Uterus (tissue), 4 donors: ENCODE measurements around the gene CERS4. TPM values are rescaled to one million over a fixed set of nuclear protein-coding genes. Genes with fewer than 3 reads are reported as not detected.

Source experiments
- DNase-seq, 2 donors: peaks; one replicate each; pipeline ENCODE4 v3.0.0-alpha.2; 2019 to 2020
- H3K27ac ChIP-seq, 2 donors: fragments of 200-600 bp; sonication (generic); 1 replicate in 1 of 2; 2 replicates in 1 of 2; pipeline ENCODE4 v1.5.1; 2016 to 2018
- H3K27me3 ChIP-seq, 2 donors: fragments of 200-600 bp; sonication (generic); one replicate each; pipeline ENCODE4 v1.5.1; 2018 to 2019; ENCODE audit warnings: control low read depth in 1 of 2
- H3K36me3 ChIP-seq, 2 donors: fragments of 200-600 bp; sonication (generic); one replicate each; pipeline ENCODE4 v1.5.1; 2019; ENCODE audit warnings: control low read depth in 1 of 2
- H3K4me1 ChIP-seq, 2 donors: fragments of 200-600 bp; sonication (generic); one replicate each; pipeline ENCODE4 v1.5.1; 2018 to 2019; ENCODE audit warnings: control low read depth in 1 of 2
- H3K4me3 ChIP-seq, 2 donors: fragments of 200-600 bp; sonication (generic); 1 replicate in 1 of 2; 2 replicates in 1 of 2; pipeline ENCODE4 v1.5.1; 2018 to 2019; ENCODE audit warnings: mild to moderate bottlenecking in 1 of 2
- H3K9me3 ChIP-seq, 2 donors: fragments of 200-600 bp; sonication (generic); one replicate each; pipeline ENCODE4 v1.5.1; 2019; ENCODE audit warnings: control low read depth in 1 of 2
- CTCF ChIP-seq, 4 experiments: fragments of 200-600 bp in 2 of 4; fragments of 450-650 bp in 2 of 4; sonication (generic) in 2 of 4; IDR thresholded peaks; one replicate each; pipeline ENCODE4 v1.5.1; 2016 to 2019; ENCODE audit warnings: antibody characterized with exemption in 4 of 4, mild to moderate bottlenecking in 2 of 4, moderate library complexity in 1 of 4
- POLR2A ChIP-seq, 2 donors: fragments of 450-650 bp; IDR thresholded peaks; one replicate each; pipeline ENCODE4 v1.6.1; 2016; ENCODE audit warnings: antibody characterized with exemption in 2 of 2, mild to moderate bottlenecking in 1 of 2, moderate library complexity in 1 of 2
- intact Hi-C: fragments of 100-400 bp; cut with DNase I; formaldehyde crosslinking; loops from one replicate; pipeline ENCODE4 v1.15.1; 2023; ENCODE audit warnings: low total_unique reads
- total RNA-seq, 4 donors: library from RNA; depleted of rRNA in 3 of 4; stranded (reverse); fragments of >200 nt in 3 of 4; gene quantifications; one replicate each; pipeline versions ENCODE4 v1.1.0 to v1.2.4, GENCODE V29; 2014 to 2023
- donor health status: DM: yes; HTN: yes; CAD: no.

The CERS4 gene
- total RNA-seq, 4 donors from 2014 or later, result 37.1 to 60.8 (median 38.7) TPM

DNA sequence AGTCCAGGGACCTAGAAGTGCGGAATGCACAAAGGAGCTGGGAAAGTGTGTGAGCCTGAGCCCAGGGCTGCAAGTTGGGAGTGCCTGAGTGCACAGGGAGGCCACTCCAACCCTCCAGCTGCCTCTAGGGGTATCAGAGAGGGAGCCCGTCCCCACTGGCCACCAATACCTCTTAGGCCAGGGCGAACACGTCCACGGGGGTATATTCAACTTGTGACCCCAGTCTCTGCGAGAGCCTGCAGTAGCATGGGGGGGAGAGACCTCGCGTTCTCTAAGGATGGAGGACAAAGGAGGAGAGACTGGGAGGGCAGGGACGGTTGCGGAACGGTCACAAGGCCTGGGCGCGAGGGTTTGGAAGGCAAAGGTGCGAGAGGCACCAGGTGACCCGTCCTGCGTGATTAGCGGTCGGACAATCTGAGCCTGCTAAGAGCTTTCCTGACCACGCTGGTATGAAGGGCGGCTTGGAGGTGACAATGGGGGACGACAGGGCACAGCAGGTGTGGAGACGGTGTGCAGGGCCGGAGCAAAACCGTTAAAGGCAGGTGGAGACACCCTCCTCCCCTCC lies 98.3 kb downstream of the CERS4 start:
- intact Hi-C loops, result no loop called here
- Histone ChIP-seq H3K9me3 (no peaks in the 10 kb centered on the region), H3K4me3 (peak overlapping the region; percentile 50 to 59), H3K36me3 (no peaks in the 10 kb centered on the region), H3K27me3 (no peaks in the 10 kb centered on the region), H3K4me1 (peaks cover 3 to 7% of the 10 kb centered on the region in 2 donors), H3K27ac (peak overlapping the region; percentile 58 to 80)
- no peak for DNase-seq
- TF ChIP-seq CTCF (IDR thresholded peaks at IDR 0.05) (no peak), POLR2A (IDR thresholded peaks at IDR 0.05) (no peak)

DNA sequence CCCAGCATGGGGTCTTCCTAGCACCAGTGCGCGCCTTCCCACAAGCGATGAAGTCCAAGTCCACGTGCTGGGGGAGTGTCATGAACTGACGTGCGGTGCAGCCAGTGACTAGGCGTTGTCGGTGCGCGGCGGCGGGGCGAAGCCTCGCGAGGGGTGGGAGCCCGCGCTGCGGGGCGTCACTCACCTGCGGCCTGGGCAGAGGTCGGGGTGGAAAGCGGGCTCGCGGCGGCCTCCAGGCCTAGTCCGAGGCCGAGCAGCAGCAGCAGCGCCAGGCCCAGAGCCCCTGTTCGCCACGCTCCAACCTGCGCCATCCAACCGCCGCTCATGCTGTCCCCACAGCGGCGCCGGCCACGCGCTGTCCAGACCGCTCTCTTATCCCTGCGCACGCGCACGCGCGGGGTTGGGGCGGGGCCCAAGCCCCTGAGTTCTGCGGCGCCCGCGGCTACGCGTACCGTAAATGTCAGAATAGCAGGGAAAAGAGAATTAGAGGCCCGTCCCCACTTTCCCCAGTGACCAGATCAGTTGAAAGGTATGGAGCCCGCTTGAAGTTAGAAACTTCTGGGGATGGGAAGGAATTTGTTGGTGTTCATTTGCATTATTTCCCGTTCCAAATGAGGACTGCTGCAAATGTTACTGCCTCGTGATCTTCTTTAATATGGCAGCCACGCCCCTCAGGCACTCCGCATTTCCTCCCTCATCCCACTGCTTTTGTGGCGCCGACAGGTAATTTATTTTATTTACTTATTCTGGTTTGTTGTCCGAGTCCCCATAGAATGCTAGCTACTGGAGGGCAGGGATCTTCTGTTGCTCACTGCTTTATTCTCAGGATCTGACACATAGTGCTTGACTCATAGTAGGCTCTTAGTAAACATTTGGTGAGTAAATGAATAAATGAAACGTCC lies 99.0 kb downstream of the CERS4 start, which contains the start of gene CD320:
CD320 (minus strand) TSS at position 394 of the 902 bp plus-strand sequence; CDS start at position 326, 68 bp downstream.
- Histone ChIP-seq H3K9me3 (no peaks in the 10 kb centered on the region), H3K27me3 (no peaks in the 10 kb centered on the region), H3K4me1 (peaks cover 3 to 7% of the 10 kb centered on the region in 2 donors), H3K4me3 (peak within 1 kb of the TSS; percentile 50 to 59), H3K36me3 (no peaks in the 10 kb centered on the region), H3K27ac (peak within 1 kb of the TSS; percentile 58 to 80)
- intact Hi-C loops, result no loop called here
- peak; percentile 86 to 90 for DNase-seq
- TF ChIP-seq CTCF (IDR thresholded peaks at IDR 0.05) (peak in 1 of 4 experiments; percentile 41), POLR2A (IDR thresholded peaks at IDR 0.05) (peak; percentile 51 to 53)

DNA sequence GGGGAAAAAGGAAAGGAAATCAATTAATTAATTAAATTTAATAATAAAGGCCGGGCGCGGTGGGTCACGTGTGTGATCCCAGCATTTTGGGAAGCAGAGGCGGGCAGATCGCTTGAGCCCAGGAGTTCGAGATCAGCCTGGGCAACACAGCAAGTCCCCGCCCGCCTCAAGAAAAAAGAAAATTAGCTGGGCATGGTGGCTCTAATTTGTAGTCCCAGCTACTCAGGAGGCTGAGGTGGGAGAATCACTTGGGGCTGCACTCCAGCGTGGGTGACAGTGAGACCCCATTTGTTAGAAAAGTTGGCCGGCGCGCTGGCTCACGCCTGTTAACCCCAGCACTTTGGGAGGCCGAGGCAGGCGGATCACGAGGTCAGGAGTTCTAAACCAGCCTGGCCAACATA lies 99.7 kb downstream of the CERS4 start:
- Histone ChIP-seq H3K4me1 (peaks cover 3 to 7% of the 10 kb centered on the region in 2 donors), H3K27me3 (no peaks in the 10 kb centered on the region)

DNA sequence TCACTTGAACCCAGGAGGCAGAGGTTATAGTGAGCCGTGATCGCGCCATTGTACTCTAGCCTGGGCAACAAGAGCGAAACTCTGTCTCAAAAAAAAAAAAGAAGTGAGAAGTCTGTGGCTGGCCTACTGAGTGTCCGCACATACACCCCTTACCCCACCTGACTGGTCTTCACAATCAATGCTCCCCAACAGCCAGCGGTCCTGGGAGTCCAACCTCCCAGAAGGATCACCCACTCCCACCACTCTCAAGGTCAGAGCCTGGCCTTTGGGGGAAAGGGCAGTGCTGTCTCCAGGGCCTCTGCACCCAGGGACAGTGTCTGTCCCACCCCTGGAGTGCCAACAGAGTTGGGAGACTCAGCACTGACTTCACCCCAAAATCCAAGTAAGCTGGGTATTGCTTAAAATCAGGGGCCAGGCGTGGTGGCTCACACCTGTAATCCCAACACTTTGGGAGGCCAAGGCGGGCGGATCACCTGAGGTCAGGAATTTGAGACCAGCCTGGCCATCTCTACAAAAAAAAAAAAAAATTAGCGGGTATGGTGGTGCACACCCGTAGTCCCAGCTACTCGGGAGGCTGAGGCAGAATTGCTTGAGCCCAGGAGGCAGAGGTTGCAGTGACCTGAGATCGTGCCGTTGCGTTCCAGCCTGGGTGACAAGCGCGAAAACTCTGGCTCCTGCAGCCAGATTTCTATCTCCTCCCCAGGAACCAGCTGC lies 101.3 kb downstream of the CERS4 start:
- intact Hi-C loops, result no loop called here
- DNase-seq, result peak in 1 of 2 donors; percentile 4
- H3K27ac ChIP-seq, result peak overlapping the region in 1 of 2 donors; percentile 41
- H3K4me1 ChIP-seq, result peaks cover 3 to 7% of the 10 kb centered on the region in 2 donors
- no peaks in the 10 kb centered on the region for H3K27me3 ChIP-seq
- no peak overlapping the region for H3K4me3 ChIP-seq
- no peaks in the 10 kb centered on the region for H3K9me3 ChIP-seq
- H3K36me3 ChIP-seq, result no peaks in the 10 kb centered on the region
- TF ChIP-seq POLR2A (IDR thresholded peaks at IDR 0.05) (no peak), CTCF (IDR thresholded peaks at IDR 0.05) (no peak)

More for the DNA sequence above, 99.7 kb downstream of the CERS4 start:
- H3K36me3 ChIP-seq, result no peaks in the 10 kb centered on the region
- no peaks in the 10 kb centered on the region for H3K9me3 ChIP-seq
- peak overlapping the region; percentile 58 to 80 for H3K27ac ChIP-seq
- TF ChIP-seq CTCF (IDR thresholded peaks at IDR 0.05), result no peak
- no peak for TF ChIP-seq POLR2A (IDR thresholded peaks at IDR 0.05)
- intact Hi-C loops, result no loop called here
- DNase-seq, result peak in 1 of 2 donors; percentile 14
- H3K4me3 ChIP-seq, result peak overlapping the region; percentile 50 to 59
